HUES64 (cell line): Measurements from ENCODE around the gene TEPSIN.

ENCODE experiments used
- H3K27ac ChIP-seq: 2 replicates; pipeline ENCODE4 v1.7.0; 2013; ENCODE audit warnings: low read depth, low read length, inconsistent platforms
- H3K27me3 ChIP-seq: 2 replicates; pipeline ENCODE4 v1.6.1; 2013; ENCODE audit warnings: mild to moderate bottlenecking, low read length; ENCODE audit not compliant: insufficient read depth
- H3K36me3 ChIP-seq: 2 replicates; pipeline ENCODE4 v1.6.1; 2013; ENCODE audit warnings: mild to moderate bottlenecking, low read length; ENCODE audit not compliant: insufficient read depth
- H3K4me1 ChIP-seq: 2 replicates; pipeline ENCODE4 v1.6.1; 2013; ENCODE audit warnings: mild to moderate bottlenecking, low read length, moderate library complexity; ENCODE audit not compliant: insufficient read depth
- H3K4me3 ChIP-seq: 2 replicates; pipeline ENCODE4 v1.5.1; 2013; ENCODE audit warnings: mild to moderate bottlenecking, low read length, moderate library complexity
- H3K9ac ChIP-seq: 2 replicates; pipeline ENCODE4 v1.6.1; 2013; ENCODE audit warnings: mild to moderate bottlenecking, low read depth, low read length
- H3K9me3 ChIP-seq: 2 replicates; pipeline ENCODE4 v1.6.1; 2013; ENCODE audit warnings: low read depth, low read length; ENCODE audit not compliant: insufficient read depth
- WGBS: fragments of 150-250, 120-280 bp; methylation state at CpG from one replicate; pipeline ENCODE4 v1.1.7; 2013; ENCODE audit warnings: missing lambda C conversion rate; 5-methylcytosine and 5-hydroxymethylcytosine counted together

Gene TEPSIN

GRCh38 chr17:81223762-81224130 lies 15.1 kb downstream of the TEPSIN start:
- Histone ChIP-seq H3K4me1 (peaks cover 10% of the 10 kb centered on the region), H3K27me3 (no peaks in the 10 kb centered on the region), H3K36me3 (peaks cover 8% of the 10 kb centered on the region; the same call in 1 of the 2 replicates), H3K9me3 (no peaks in the 10 kb centered on the region), H3K4me3 (peak overlapping the region; percentile 55), H3K9ac (peak overlapping the region; percentile 82), H3K27ac (0 out of 2 replicates have a peak overlapping the region, but pooled peaks have one; percentile 11)
- WGBS, result 67% methylated on average over 11 of the region's 11 CpGs

DNA sequence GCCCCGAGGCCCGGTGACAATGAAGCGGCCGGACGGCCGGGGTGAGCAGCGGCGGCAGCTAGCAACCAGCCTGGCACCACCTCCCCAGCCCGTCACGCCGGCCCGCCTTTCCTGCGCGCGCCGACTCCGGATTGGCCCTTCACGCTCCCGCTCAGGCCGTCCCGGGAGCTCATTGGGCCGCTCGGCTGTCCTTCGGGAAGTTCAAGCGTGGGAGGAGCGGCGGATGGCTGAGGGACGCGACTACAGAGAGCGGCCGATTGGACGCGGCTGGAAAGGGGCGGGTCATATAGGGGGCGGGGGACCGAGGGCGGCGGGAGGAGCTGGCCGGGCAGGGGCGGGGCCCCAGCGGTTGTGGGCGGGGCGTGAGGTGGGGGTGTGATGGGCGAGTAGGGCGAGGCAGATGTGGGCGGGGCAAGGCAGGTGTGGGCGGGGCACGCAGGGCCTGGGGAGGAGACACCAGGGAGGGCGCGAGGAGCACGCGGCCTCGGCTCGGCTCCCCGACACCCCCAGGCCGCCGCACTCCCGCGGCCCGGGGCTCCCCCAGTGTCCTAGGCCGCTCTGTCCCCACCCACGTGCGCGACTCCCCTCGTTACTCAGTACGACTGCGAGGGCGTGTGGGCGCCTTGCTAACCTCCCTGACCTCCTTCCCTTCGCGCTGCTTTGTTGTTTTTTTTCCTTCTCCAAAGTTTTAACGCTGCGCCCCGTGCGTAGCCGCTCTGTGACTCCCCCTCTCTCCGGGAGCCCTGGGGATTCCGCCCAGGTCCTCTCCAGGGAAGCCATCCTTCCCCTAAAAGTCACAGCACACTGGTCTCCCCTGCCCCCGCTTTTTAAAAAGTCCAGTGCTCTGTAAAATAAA lies 15.7 kb downstream of the TEPSIN start, which contains the start of gene CEP131:
Gene CEP131, minus strand, starts transcription at position 60 of the 856 bp plus-strand sequence. CDS start 2,909 bp downstream, outside the sequence.
- H3K36me3 ChIP-seq, result peaks cover 10% of the 10 kb centered on the region; the same call in 1 of the 2 replicates
- no peaks in the 10 kb centered on the region for H3K9me3 ChIP-seq
- peak within 1 kb of the TSS; percentile 82 for H3K9ac ChIP-seq
- H3K27me3 ChIP-seq, result no peaks in the 10 kb centered on the region
- H3K4me3 ChIP-seq, result peak within 1 kb of the TSS; percentile 86
- WGBS, result 2% methylated on average over 79 of the region's 79 CpGs
- 0 out of 2 replicates have a peak within 1 kb of the TSS, but pooled peaks have one; percentile 11 for H3K27ac ChIP-seq
- peaks cover 10% of the 10 kb centered on the region for H3K4me1 ChIP-seq

- 0% methylated on average over 30 of the region's 30 CpGs for WGBS
- peak overlapping the region; percentile 86 for H3K4me3 ChIP-seq
- H3K27ac ChIP-seq, result no peak overlapping the region
Measured at GRCh38 chr17:81222620-81222905, 16.3 kb downstream of the TEPSIN start.

GRCh38 chr17:81221842-81222619 lies 16.8 kb downstream of the TEPSIN start:
- Histone ChIP-seq H3K4me3 (peak overlapping the region; percentile 86), H3K9ac (peak overlapping the region; percentile 72), H3K27ac (no peak overlapping the region), H3K27me3 (no peaks in the 10 kb centered on the region), H3K36me3 (peaks cover 13% of the 10 kb centered on the region), H3K4me1 (peaks cover 10% of the 10 kb centered on the region), H3K9me3 (no peaks in the 10 kb centered on the region)
- 24% methylated on average over 24 of the region's 24 CpGs for WGBS

More at GRCh38 chr17:81222620-81222905, 16.3 kb downstream of the TEPSIN start:
- no peaks in the 10 kb centered on the region for H3K9me3 ChIP-seq
- peaks cover 10% of the 10 kb centered on the region for H3K4me1 ChIP-seq
- peaks cover 10% of the 10 kb centered on the region; the same call in 1 of the 2 replicates for H3K36me3 ChIP-seq
- no peaks in the 10 kb centered on the region for H3K27me3 ChIP-seq
- H3K9ac ChIP-seq, result peak overlapping the region; percentile 72

DNA sequence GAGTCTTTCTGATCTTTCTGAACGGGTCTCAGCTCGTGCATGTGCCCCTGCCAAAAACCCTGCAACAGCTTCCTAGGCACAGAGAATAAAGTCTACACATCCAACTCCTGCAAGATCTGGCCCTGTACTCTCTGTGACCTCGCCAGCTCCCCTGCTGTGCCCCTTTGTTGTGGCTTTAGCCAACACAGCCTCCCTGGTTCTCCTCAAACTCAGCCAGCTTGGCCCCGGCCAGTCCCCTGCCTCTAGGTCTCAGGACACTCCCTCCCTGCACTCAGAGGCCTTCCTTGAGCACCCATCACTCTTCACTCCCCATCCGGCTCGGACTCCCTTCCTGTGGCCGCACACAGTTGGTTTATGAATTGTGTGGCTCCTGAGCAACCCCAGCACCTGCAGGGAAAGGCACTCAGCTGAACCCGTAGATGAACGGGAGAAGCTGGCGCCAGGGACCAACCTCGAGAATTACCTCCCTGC lies 17.4 kb downstream of the TEPSIN start:
- Histone ChIP-seq H3K27ac (no peak overlapping the region), H3K27me3 (no peaks in the 10 kb centered on the region), H3K4me3 (peak overlapping the region; percentile 86), H3K36me3 (peaks cover 16% of the 10 kb centered on the region), H3K9me3 (no peaks in the 10 kb centered on the region), H3K4me1 (peaks cover 10% of the 10 kb centered on the region), H3K9ac (no peak overlapping the region)
- WGBS, result 57% methylated on average over 11 of the region's 11 CpGs

- no peaks in the 10 kb centered on the region for H3K27me3 ChIP-seq
- H3K4me3 ChIP-seq, result no peak overlapping the region
- no peak overlapping the region for H3K9ac ChIP-seq
- no peaks in the 10 kb centered on the region for H3K9me3 ChIP-seq
- no peak overlapping the region for H3K27ac ChIP-seq
- 96% methylated on average over 24 of the region's 24 CpGs for WGBS
- H3K4me1 ChIP-seq, result peaks cover 10% of the 10 kb centered on the region
- H3K36me3 ChIP-seq, result peaks cover 16% of the 10 kb centered on the region
Measured at GRCh38 chr17:81219476-81220180, 19.2 kb downstream of the TEPSIN start.

- H3K4me1 ChIP-seq, result peaks cover 10% of the 10 kb centered on the region
- H3K36me3 ChIP-seq, result peaks cover 16% of the 10 kb centered on the region
- H3K27me3 ChIP-seq, result no peaks in the 10 kb centered on the region
- WGBS, result 91% methylated on average over 11 of the region's 11 CpGs
- H3K9me3 ChIP-seq, result no peaks in the 10 kb centered on the region
- H3K27ac ChIP-seq, result no peak overlapping the region
- no peak overlapping the region for H3K9ac ChIP-seq
- H3K4me3 ChIP-seq, result no peak overlapping the region
Measured at GRCh38 chr17:81218991-81219390, 19.9 kb downstream of the TEPSIN start.

DNA sequence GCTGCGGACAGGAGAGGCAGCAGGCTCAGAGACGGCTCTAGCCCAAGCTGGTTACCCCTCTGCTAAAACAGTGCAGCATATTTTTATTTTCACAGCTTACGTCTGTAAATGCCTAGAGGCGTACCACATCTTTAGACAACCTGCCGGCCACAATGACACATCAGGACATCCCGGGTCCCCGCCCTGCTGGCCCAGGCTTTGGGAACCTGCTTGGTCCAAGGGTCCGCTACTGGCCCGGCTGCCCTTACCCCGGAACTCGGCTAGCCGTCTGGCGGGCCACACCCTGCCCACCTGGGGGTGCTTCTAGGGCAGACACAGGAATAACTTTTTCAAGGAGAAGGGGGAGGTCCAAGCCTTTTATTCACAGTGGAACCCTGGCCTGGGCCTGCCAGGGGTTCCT lies 20.4 kb downstream of the TEPSIN start:
- Histone ChIP-seq H3K4me3 (no peak overlapping the region), H3K27me3 (no peaks in the 10 kb centered on the region), H3K27ac (no peak overlapping the region), H3K36me3 (peaks cover 16% of the 10 kb centered on the region), H3K9ac (no peak overlapping the region), H3K4me1 (peaks cover 10% of the 10 kb centered on the region), H3K9me3 (no peaks in the 10 kb centered on the region)
- WGBS, result 86% methylated on average over 13 of the region's 13 CpGs

DNA sequence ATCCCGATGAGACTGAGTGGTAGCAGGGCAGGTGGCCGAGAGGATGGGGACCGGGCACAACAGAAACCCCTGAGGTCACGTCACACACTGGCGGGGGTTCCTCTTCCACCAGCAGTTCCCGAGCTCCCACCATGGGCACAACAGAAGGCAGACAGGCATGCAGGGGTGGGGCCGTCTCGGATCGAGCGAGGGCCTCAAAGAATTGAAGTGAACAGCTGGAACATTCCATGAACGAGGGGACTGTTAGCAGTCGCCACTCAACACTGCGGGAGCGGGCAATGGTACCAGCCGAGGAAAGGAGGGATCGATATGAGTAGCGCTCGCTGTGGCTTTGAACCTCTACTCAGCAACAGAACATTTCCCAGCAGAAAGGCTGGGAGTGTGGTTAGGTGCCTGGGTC lies 21.4 kb downstream of the TEPSIN start:
- Histone ChIP-seq H3K9me3 (no peaks in the 10 kb centered on the region), H3K4me1 (peaks cover 10% of the 10 kb centered on the region), H3K9ac (no peak overlapping the region), H3K27me3 (no peaks in the 10 kb centered on the region), H3K27ac (no peak overlapping the region), H3K4me3 (no peak overlapping the region), H3K36me3 (peaks cover 16% of the 10 kb centered on the region)
- WGBS, result 89% methylated on average over 17 of the region's 18 CpGs

DNA sequence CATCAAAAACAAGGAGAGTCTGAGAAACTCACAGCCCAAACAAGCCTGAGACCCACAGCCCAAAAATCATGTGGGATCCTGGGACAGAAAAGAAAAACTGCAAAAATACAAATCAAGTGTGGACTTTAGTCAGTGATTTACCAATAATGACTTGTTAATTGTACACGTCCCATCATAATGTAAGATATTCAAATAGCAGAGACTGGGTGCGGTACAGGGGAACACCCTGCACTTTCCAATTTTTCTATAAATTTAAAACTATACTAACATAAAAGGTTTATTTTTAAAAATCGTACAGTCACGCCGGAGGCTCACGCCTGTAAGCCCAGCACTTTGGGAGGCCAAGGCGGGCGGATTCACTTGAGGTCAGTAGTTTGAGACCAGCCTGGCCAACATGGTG lies 24.9 kb downstream of the TEPSIN start:
- Histone ChIP-seq H3K4me3 (no peak overlapping the region), H3K27me3 (no peaks in the 10 kb centered on the region), H3K9me3 (no peaks in the 10 kb centered on the region), H3K9ac (no peak overlapping the region), H3K4me1 (no peaks in the 10 kb centered on the region), H3K36me3 (peaks cover 10% of the 10 kb centered on the region; the same call in 1 of the 2 replicates), H3K27ac (no peak overlapping the region)
- 96% methylated on average over 8 of the region's 8 CpGs for WGBS
